Measurements from ENCODE around the gene SND1.

Gene SND1

GRCh38 chr7:128037081-128037480 is 385.1 kb downstream of the SND1 start:
- Histone ChIP-seq H3K9me2 (replicated peaks; ENCODE audit: insufficient read depth, low read length) (no peaks in the 10 kb centered on the region), H3F3A (ENCODE audit: insufficient read depth) (no peaks in the 10 kb centered on the region), H4K20me1 (ENCODE audit: low read depth, low read length) (0 out of 2 replicates have a peak, but pooled peaks cover 5% of the 10 kb centered on the region), H3K36me3 (ENCODE audit: low read length) (no peaks in the 10 kb centered on the region), H2AFZ (ENCODE audit: low read depth, low read length, severe bottlenecking) (no peak overlapping the region), H3K27me3 (ENCODE audit: low read length) (no peaks in the 10 kb centered on the region), H3K9me3 (ENCODE audit: insufficient read depth, low read length) (no peaks in the 10 kb centered on the region), H3K9ac (ENCODE audit: low read length) (no peak overlapping the region), H3K27ac (ENCODE audit: low read depth, low read length) (no peak overlapping the region), H3K4me2 (ENCODE audit: low read depth, low read length, poor library complexity, severe bottlenecking) (no peak overlapping the region), H3K79me2 (ENCODE audit: insufficient read depth, low read length) (no peaks in the 10 kb centered on the region; the same call in 1 of the 2 replicates), H3K4me3 (ENCODE audit: insufficient read depth, low read length, poor library complexity, severe bottlenecking) (no peak overlapping the region)
- TF ChIP-seq CTCF (IDR thresholded peaks at IDR 0.05; ENCODE audit: insufficient read depth, low read length, poor library complexity, severe bottlenecking) (no peak), EZH2phosphoT487 (conservative IDR thresholded peaks at IDR 0.05; ENCODE audit: low read length) (no peak)

GRCh38 chr7:128037880-128038619 is 386.1 kb downstream of the SND1 start:
- Histone ChIP-seq H3K36me3 (ENCODE audit: low read length) (no peaks in the 10 kb centered on the region), H3K4me3 (ENCODE audit: insufficient read depth, low read length, poor library complexity, severe bottlenecking) (no peak overlapping the region), H3K79me2 (ENCODE audit: insufficient read depth, low read length) (no peaks in the 10 kb centered on the region; the same call in 1 of the 2 replicates), H3K9me3 (ENCODE audit: insufficient read depth, low read length) (no peaks in the 10 kb centered on the region), H3K27ac (ENCODE audit: low read depth, low read length) (no peak overlapping the region), H3K4me2 (ENCODE audit: low read depth, low read length, poor library complexity, severe bottlenecking) (no peak overlapping the region), H3K9me2 (replicated peaks; ENCODE audit: insufficient read depth, low read length) (no peaks in the 10 kb centered on the region), H4K20me1 (ENCODE audit: low read depth, low read length) (0 out of 2 replicates have a peak, but pooled peaks cover 5% of the 10 kb centered on the region), H2AFZ (ENCODE audit: low read depth, low read length, severe bottlenecking) (no peak overlapping the region), H3F3A (ENCODE audit: insufficient read depth) (no peaks in the 10 kb centered on the region), H3K27me3 (ENCODE audit: low read length) (no peaks in the 10 kb centered on the region), H3K9ac (ENCODE audit: low read length) (no peak overlapping the region)
- TF ChIP-seq EZH2phosphoT487 (conservative IDR thresholded peaks at IDR 0.05; ENCODE audit: low read length) (no peak), CTCF (IDR thresholded peaks at IDR 0.05; ENCODE audit: insufficient read depth, low read length, poor library complexity, severe bottlenecking) (no peak)

GRCh38 chr7:128039544-128039953 is 387.6 kb downstream of the SND1 start:
- Histone ChIP-seq H3K4me3 (ENCODE audit: insufficient read depth, low read length, poor library complexity, severe bottlenecking) (no peak overlapping the region), H3K79me2 (ENCODE audit: insufficient read depth, low read length) (no peaks in the 10 kb centered on the region; the same call in 1 of the 2 replicates), H3K27ac (ENCODE audit: low read depth, low read length) (no peak overlapping the region), H3K27me3 (ENCODE audit: low read length) (no peaks in the 10 kb centered on the region), H3K9ac (ENCODE audit: low read length) (no peak overlapping the region), H4K20me1 (ENCODE audit: low read depth, low read length) (no peaks in the 10 kb centered on the region), H3K9me3 (ENCODE audit: insufficient read depth, low read length) (no peaks in the 10 kb centered on the region), H3K4me2 (ENCODE audit: low read depth, low read length, poor library complexity, severe bottlenecking) (no peak overlapping the region), H3F3A (ENCODE audit: insufficient read depth) (no peaks in the 10 kb centered on the region), H2AFZ (ENCODE audit: low read depth, low read length, severe bottlenecking) (no peak overlapping the region), H3K9me2 (replicated peaks; ENCODE audit: insufficient read depth, low read length) (no peaks in the 10 kb centered on the region), H3K36me3 (ENCODE audit: low read length) (no peaks in the 10 kb centered on the region)
- TF ChIP-seq EZH2phosphoT487 (conservative IDR thresholded peaks at IDR 0.05; ENCODE audit: low read length) (no peak), CTCF (IDR thresholded peaks at IDR 0.05; ENCODE audit: insufficient read depth, low read length, poor library complexity, severe bottlenecking) (no peak)

Data from SU-DHL-6 (cell line).